DLD1 (cell line): ENCODE results near the gene SLC16A8.

Source experiments
- in situ Hi-C: cut with HindIII; loops from 2 replicates; pipeline ENCODE4 v1.10.0; 2017; ENCODE audit warnings: low sequenced_read_pairs

SLC16A8 gene

GRCh38 chr22:38031491-38031890 lies 52.5 kb downstream of the SLC16A8 start:
- in situ Hi-C loops = no loop called here

- in situ Hi-C loops = no loop called here
Observed at GRCh38 chr22:38030311-38031133, 53.5 kb downstream of the SLC16A8 start.

GRCh38 chr22:38029901-38030300 lies 54.1 kb downstream of the SLC16A8 start:
- in situ Hi-C loops = no loop called here

- in situ Hi-C loops = no loop called here
Observed at GRCh38 chr22:38029370-38029769, 54.6 kb downstream of the SLC16A8 start.

DNA sequence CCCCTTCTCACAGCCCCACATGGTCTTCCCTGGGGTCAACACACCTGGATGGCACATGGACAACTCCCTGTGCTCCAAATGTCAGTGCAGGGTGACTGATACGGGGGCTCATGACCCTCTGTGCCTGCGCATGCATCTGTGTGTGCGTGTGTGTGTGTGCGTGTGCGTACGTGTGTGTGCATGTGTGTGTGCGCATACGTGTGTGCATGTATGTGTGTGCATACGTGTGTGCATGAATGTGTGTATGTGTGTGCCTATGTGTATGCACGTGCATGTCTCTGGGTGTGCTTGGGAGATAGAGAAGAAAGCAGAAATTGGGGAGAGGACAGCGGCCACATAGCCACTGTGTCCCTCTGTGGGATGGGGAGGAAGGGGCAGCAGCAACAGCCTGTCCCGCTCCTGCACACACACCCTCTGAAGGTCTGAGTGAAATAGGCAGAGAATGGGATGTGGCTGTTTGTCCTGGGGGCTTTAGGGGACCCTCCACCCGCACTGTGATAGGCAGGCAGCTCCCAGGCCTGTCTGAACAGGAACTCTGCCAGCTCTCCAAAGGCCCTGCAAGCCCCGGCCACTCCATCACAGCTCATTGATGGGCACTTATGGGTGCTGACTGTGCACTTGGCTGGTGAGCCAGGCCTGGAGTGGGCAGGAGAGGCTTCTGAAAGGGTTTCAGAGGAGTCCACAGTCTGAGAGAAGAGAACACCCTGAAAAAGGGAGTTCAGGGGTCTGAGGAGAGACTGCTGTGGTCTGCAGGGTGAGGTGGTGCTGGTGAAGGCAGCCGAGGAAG lies 55.4 kb downstream of the SLC16A8 start:
- in situ Hi-C loops = no loop called here
